Measurements from ENCODE around the gene CDH1.

- no peak for TF ChIP-seq SPI1 (IDR thresholded peaks at IDR 0.05; ENCODE audit: low read depth, low read length)
- no peak for TF ChIP-seq POLR2A (IDR thresholded peaks at IDR 0.05; ENCODE audit: low read depth, low read length)
- TF ChIP-seq POLR2AphosphoS5 (IDR thresholded peaks at IDR 0.05; ENCODE audit: low read depth, low read length) = no peak
- no peak for TF ChIP-seq PAX5 (IDR thresholded peaks at IDR 0.05; ENCODE audit: insufficient read depth, low read length, severe bottlenecking)
- TF ChIP-seq TAF1 (IDR thresholded peaks at IDR 0.05; ENCODE audit: low read depth, low read length) = no peak
- TF ChIP-seq POU2F2 (IDR thresholded peaks at IDR 0.05; ENCODE audit: low read depth, low read length) = no peak
These were observed 77.4 kb downstream of the CDH1 start for GRCh38 chr16:68814516-68814915.

Measured in GM12891 (cell line).